ENCODE results near the gene IL18BP.

Gene IL18BP

GRCh38 chr11:72013765-72014711 is 15.3 kb downstream of the IL18BP start:
- ATAC-seq = no peak

GRCh38 chr11:72014761-72015320 is 16.1 kb downstream of the IL18BP start:
- no peak for ATAC-seq

GRCh38 chr11:72015511-72016061 is 16.9 kb downstream of the IL18BP start:
- no peak for ATAC-seq

- no peak for ATAC-seq
Observed at GRCh38 chr11:72018171-72018570, 19.5 kb downstream of the IL18BP start.

GRCh38 chr11:72023335-72023734 is 24.6 kb downstream of the IL18BP start:
- no peak for ATAC-seq

- no peak for ATAC-seq
Observed at GRCh38 chr11:72024069-72024754, 25.5 kb downstream of the IL18BP start.

GRCh38 chr11:72026090-72026489 is 27.4 kb downstream of the IL18BP start:
- ATAC-seq = no peak

GRCh38 chr11:72030472-72031045 is 31.9 kb downstream of the IL18BP start:
- ATAC-seq = no peak

- no peak for ATAC-seq
Observed at GRCh38 chr11:72036687-72037086, 38.0 kb downstream of the IL18BP start.

- ATAC-seq = no peak
Observed at GRCh38 chr11:72037554-72038311, 39.0 kb downstream of the IL18BP start.

- ATAC-seq = no peak
Observed at GRCh38 chr11:72038491-72038890, 39.8 kb downstream of the IL18BP start.

GRCh38 chr11:72039031-72039855 is 40.5 kb downstream of the IL18BP start:
- ATAC-seq = no peak

- no peak for ATAC-seq
Observed at GRCh38 chr11:72039856-72040401, 41.2 kb downstream of the IL18BP start.

GRCh38 chr11:72040491-72041363 is 42.0 kb downstream of the IL18BP start:
- peak; percentile 62 to 72 for ATAC-seq

GRCh38 chr11:72041364-72042063 is 42.8 kb downstream of the IL18BP start:
- ATAC-seq = peak; percentile 41 to 42

- ATAC-seq = peak; percentile 1 to 2
Observed at GRCh38 chr11:72042064-72042745, 43.5 kb downstream of the IL18BP start.

GRCh38 chr11:72045849-72046248 is 47.1 kb downstream of the IL18BP start:
- ATAC-seq = no peak

GRCh38 chr11:72048766-72049460 is 50.2 kb downstream of the IL18BP start:
- no peak for ATAC-seq
